Right atrium auricular region (tissue), 2 donors: ENCODE data around the gene CMTM4. TPM values are rescaled to one million over a fixed set of nuclear protein-coding genes. Genes with fewer than 3 reads are reported as not detected.

Source experiments
- DNase-seq: peaks from one replicate; pipeline ENCODE4 v3.0.0-alpha.2; 2019; ENCODE audit warnings: low spot score
- H3K27ac ChIP-seq, 2 donors: fragments of 200-600 bp; sonication (generic); 1 replicate in 1 of 2; 2 replicates in 1 of 2; pipeline ENCODE4 v1.5.1; 2016 to 2019
- H3K27me3 ChIP-seq, 2 donors: fragments of 200-600 bp; sonication (generic); one replicate each; pipeline versions ENCODE4 v1.5.1 to v1.6.0; 2017 to 2019
- H3K36me3 ChIP-seq: fragments of 200-600 bp; sonication (generic); one replicate; pipeline ENCODE4 v1.5.1; 2016
- H3K4me1 ChIP-seq, 2 donors: fragments of 200-600 bp; sonication (generic); one replicate each; pipeline versions ENCODE4 v1.5.1 to v1.6.0; 2017 to 2019
- H3K4me3 ChIP-seq, 2 donors: fragments of 200-600 bp; sonication (generic); 1 replicate in 1 of 2; 2 replicates in 1 of 2; pipeline ENCODE4 v1.5.1; 2017 to 2019; ENCODE audit warnings: mild to moderate bottlenecking in 1 of 2, moderate library complexity in 1 of 2
- H3K9me3 ChIP-seq, 2 donors: fragments of 200-600 bp; sonication (generic); one replicate each; pipeline ENCODE4 v1.5.1; 2019
- CTCF ChIP-seq, 2 donors: fragments of 200-600 bp; sonication (generic); IDR thresholded peaks; one replicate each; pipeline ENCODE4 v1.5.1; 2019; ENCODE audit warnings: antibody characterized with exemption in 2 of 2
- total RNA-seq, 2 donors: library from RNA; depleted of rRNA; stranded (reverse); fragments of >200 nt; gene quantifications; one replicate each; pipeline ENCODE4 v1.1.0, GENCODE V29; 2016

The CMTM4 gene
- total RNA-seq, 2 donors from 2014 or later: 7.5 to 15.2 TPM

DNA sequence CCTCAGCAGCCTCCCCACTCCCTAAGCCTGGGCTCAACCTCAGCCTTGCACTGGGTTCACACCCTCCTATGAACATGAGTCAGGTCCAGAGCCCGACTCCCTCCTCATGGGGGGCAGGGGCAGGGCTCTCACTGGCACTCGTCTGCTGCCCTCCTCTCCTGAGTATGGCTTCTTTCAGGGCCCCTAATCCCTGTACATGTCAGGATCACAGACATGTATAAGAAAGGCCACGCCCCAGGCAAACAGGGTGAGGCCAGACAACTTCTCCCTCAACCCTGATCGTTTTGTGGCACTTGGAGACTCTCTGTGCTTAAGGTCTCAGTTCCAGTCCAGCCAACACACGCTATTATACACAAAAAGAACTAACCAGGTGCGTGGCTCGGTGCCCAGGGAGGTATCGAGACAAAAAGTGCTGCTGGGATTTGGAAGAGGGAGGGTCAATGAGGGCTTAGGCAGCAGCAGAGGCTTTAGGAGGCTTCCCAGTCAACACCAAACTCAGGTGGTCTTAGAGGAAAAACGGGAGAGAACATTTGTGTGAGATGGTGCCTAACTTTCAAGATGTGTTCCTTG is 46.8 kb downstream of the CMTM4 start:
- H3K27me3 ChIP-seq: no peaks in the 10 kb centered on the region
- TF ChIP-seq CTCF (IDR thresholded peaks at IDR 0.05): no peak
- no peaks in the 10 kb centered on the region for H3K36me3 ChIP-seq
- DNase-seq: no peak
- H3K9me3 ChIP-seq: no peaks in the 10 kb centered on the region
- no peak overlapping the region for H3K27ac ChIP-seq
- H3K4me1 ChIP-seq: peaks cover 0 to 10% of the 10 kb centered on the region in 2 donors
- H3K4me3 ChIP-seq: no peak overlapping the region

DNA sequence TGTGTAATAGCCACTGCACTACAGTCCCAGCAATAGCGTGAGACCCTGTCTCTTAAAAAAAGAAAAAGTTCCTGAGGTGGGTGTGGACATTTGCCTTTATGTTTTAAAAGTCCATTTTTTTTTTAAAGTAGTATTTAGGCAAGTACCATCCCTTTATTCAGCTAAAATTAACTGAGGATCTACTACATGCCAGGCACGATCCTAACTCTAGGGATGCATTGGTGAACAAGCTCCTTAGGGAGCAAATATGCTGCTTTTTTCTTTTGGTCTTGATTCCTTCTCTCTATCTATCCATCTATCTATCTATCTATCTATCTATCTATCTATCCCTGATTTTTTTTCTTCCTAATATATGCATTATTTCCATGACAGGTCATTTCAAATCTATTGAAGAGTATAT is 47.4 kb downstream of the CMTM4 start:
- DNase-seq: no peak
- H3K27ac ChIP-seq: no peak overlapping the region
- H3K9me3 ChIP-seq: no peaks in the 10 kb centered on the region
- no peak overlapping the region for H3K4me3 ChIP-seq
- TF ChIP-seq CTCF (IDR thresholded peaks at IDR 0.05): no peak
- no peaks in the 10 kb centered on the region for H3K27me3 ChIP-seq
- H3K4me1 ChIP-seq: peaks cover 0 to 10% of the 10 kb centered on the region in 2 donors
- no peaks in the 10 kb centered on the region for H3K36me3 ChIP-seq

DNA sequence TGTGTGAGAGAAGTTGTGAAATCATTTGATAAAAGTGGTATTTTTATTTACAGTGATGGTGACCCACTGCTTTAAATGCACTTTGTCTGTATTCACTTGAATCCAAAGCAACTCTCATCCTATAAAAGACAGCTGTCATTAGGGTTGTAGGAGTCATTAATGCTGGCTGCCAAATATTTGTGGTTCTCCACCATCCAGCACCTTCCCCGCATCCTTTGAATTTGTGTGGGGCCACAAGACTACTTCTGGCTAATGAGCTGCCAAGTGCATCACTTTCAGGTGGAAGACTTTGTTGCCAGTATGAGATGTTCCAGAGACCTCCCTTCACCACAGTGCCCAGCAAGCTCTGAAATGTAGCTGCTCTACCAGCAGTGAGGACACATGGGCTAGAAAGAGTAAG is 48.7 kb downstream of the CMTM4 start:
- Histone ChIP-seq H3K4me3 (no peak overlapping the region), H3K4me1 (peaks cover 0 to 10% of the 10 kb centered on the region in 2 donors), H3K27me3 (no peaks in the 10 kb centered on the region), H3K36me3 (no peaks in the 10 kb centered on the region), H3K27ac (no peak overlapping the region), H3K9me3 (no peaks in the 10 kb centered on the region)
- no peak for DNase-seq
- no peak for TF ChIP-seq CTCF (IDR thresholded peaks at IDR 0.05)

DNA sequence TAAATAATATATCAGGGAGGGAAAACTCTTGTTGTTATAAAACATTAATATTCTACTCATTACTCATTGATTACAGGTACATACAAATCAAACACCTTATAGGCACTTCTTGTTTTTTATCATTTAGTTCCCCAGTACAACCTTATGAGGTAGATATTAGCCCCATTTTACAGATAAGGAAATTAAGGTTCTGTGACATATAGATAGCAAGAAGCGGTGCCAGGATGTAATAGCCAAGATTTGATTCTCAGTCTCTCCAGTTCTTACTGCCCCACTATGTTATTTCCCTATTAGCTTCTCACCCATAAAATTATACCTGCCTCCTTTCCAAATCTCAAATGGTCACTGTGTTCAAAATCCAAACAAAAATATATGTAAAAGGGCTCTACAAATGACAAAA is 55.2 kb downstream of the CMTM4 start:
- Histone ChIP-seq H3K36me3 (no peaks in the 10 kb centered on the region), H3K9me3 (no peaks in the 10 kb centered on the region), H3K27me3 (no peaks in the 10 kb centered on the region), H3K27ac (no peak overlapping the region), H3K4me1 (no peaks in the 10 kb centered on the region), H3K4me3 (no peak overlapping the region)
- no peak for DNase-seq
- TF ChIP-seq CTCF (IDR thresholded peaks at IDR 0.05): no peak

DNA sequence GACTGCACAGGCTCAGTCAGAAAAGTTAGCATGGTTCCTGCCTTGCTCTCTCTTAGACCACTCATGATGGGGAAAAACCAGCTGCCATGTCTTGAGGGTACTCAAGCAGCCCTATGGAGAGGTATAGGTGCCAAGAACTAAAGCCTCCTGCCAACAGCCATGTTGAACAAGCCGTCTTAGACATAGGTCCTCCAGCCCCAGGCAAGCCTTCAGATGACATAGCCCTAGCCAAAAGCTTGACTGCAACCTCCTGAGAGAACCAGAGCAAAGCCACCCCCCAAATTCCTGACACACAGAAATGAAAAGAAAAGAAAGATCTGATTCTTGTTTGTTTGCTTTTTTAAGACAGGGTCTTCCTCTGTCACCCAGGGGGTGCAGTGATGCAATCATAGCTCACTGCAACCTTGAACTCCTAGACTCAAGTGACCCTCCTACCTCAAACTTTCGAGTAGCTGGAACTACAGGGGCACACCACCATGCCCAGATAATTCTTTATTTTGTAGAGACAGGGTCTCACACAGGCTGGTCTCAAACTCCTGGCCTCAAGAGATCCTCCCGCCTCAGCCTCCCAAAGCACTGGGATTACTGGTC is 55.7 kb downstream of the CMTM4 start:
- no peak overlapping the region for H3K27ac ChIP-seq
- DNase-seq: no peak
- no peaks in the 10 kb centered on the region for H3K9me3 ChIP-seq
- no peak overlapping the region for H3K4me3 ChIP-seq
- H3K36me3 ChIP-seq: no peaks in the 10 kb centered on the region
- TF ChIP-seq CTCF (IDR thresholded peaks at IDR 0.05): no peak
- H3K4me1 ChIP-seq: no peaks in the 10 kb centered on the region
- H3K27me3 ChIP-seq: no peaks in the 10 kb centered on the region
